Vagina (tissue), 2 donors: ENCODE results near the gene N4BP3.

Experiments
- POLR2A ChIP-seq, 2 donors: fragments of 450-650 bp; IDR thresholded peaks; one replicate each; pipeline ENCODE4 v1.6.1; 2017; ENCODE audit warnings: antibody characterized with exemption in 2 of 2, mild to moderate bottlenecking in 2 of 2, moderate library complexity in 2 of 2
- POLR2AphosphoS5 ChIP-seq, 2 donors: sonication (generic); formaldehyde crosslinking; IDR thresholded peaks; one replicate each; pipeline ENCODE4 v1.9.0; 2017; ENCODE audit warnings: antibody characterized with exemption in 2 of 2, mild to moderate bottlenecking in 2 of 2, low read depth in 1 of 2; ENCODE audit not compliant: insufficient read depth in 1 of 2

DNA sequence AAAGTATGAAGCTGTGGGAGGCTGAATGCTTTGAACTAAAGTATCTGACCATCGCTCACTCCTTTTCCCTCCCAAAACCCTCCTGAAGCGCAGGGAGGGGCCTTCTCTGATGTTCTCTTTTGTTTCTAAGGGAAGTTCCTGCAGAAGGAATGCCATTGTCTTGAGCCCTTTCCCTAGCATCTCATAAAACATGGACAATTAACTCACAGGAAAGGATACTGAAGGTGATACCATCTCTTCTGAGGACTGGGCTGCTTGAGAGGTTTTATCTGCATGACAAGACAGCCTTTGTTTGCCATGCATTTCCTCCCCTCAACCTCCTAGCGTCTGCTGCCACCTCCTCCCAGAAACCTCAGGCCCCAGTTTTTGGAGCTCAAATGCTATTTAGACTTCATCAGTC lies 13.2 kb downstream of the N4BP3 start:
- TF ChIP-seq POLR2AphosphoS5 (IDR thresholded peaks at IDR 0.05; ENCODE audit: insufficient read depth in 1 of 2, low read depth in 1 of 2) (no peak), POLR2A (IDR thresholded peaks at IDR 0.05) (no peak)
